SIG-M5 treated with dmso at 0.1 percent for 504 hours (cell line): ENCODE results near the gene TRAPPC6A.

Source experiments
- DNase-seq: peaks from one replicate; lab custom pipeline; 2025; ENCODE audit not compliant: unreplicated experiment; lab: John Stamatoyannopoulos, UW

TRAPPC6A gene, protein sequence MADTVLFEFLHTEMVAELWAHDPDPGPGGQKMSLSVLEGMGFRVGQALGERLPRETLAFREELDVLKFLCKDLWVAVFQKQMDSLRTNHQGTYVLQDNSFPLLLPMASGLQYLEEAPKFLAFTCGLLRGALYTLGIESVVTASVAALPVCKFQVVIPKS

DNA sequence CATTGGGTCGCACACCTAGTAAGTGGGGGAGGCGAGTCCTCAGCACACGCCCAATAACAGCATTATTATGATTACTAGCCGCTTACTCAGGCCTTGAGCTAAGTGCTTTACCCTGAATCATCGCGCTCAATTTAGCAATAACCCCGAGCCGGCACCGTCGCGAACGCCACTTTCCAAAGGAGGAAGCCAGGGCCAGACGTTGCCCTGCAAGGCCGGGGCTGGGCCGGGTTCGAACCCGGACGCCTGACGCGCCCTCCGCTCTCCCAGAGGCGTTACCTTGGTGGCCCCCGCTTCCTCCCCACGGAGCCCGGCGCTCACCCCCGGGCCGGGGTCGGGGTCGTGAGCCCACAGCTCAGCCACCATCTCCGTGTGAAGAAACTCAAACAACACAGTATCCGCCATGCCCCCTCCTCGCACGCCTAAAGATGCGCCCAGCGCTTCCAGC lies at the start of gene TRAPPC6A:
TSS of gene TRAPPC6A (minus strand) at position 421 of the 445 bp plus-strand sequence. CDS start at position 402, 19 bp downstream.
- peak; percentile 80 for DNase-seq

DNA sequence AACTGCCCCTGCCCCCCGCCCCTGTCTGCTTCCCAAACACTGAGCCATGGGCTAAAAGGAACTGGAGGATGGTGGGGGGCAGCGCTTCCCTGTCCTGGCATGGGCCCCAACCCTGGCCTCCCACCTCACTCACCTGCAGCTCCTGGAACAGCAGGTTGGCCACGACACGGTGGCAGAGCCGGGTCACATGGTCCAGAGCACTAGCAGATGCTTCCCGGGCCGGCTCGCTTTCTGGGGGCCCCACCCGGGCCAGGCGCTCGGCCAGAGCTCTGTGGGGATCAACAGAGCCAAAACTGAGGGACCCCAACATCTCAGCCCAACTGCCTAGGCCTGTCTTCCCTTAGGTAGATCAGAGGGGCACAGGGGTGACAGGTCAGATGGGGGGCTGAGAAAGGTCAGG lies 46.6 kb upstream of the TRAPPC6A start:
- DNase-seq, result no peak

DNA sequence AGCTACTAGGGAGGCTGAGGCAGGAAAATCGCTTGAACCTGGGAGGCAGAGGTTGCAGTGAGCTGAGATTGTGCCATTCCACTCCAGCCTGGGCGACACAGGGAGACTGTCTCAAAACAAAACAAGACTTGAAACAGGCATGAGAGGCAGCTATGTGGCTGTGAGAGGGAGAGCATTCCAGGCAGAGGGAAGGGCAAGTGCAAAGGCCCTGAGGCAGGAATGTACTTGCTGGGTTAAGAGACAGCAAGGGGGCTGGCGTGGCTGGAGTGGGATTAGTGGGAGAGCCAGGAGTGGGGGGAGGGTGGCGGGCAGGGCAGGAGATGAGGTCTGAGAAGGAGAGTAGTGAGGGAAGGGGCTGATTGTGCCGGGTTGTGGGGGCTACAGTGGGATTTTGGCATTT lies 45.8 kb upstream of the TRAPPC6A start:
- no peak for DNase-seq

DNA sequence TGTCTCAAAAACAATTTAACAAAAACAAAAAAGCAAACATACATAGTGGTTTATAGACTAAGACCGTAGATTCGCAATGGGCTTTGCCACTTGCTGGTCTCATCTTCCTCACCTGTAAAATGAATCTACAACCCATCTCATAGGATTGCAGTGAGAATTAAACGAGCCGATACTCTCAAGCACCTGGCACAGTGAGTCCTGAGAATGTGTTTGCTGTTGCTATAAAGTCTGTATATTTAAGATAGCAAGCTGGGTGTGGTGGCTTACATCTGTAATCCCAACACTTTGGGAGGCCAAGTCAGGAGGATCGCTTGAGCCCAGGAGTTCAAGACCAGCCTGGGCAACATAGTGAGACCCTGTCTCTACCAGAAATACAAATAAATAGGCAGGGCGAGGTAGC lies 44.7 kb upstream of the TRAPPC6A start:
- no peak for DNase-seq

DNA sequence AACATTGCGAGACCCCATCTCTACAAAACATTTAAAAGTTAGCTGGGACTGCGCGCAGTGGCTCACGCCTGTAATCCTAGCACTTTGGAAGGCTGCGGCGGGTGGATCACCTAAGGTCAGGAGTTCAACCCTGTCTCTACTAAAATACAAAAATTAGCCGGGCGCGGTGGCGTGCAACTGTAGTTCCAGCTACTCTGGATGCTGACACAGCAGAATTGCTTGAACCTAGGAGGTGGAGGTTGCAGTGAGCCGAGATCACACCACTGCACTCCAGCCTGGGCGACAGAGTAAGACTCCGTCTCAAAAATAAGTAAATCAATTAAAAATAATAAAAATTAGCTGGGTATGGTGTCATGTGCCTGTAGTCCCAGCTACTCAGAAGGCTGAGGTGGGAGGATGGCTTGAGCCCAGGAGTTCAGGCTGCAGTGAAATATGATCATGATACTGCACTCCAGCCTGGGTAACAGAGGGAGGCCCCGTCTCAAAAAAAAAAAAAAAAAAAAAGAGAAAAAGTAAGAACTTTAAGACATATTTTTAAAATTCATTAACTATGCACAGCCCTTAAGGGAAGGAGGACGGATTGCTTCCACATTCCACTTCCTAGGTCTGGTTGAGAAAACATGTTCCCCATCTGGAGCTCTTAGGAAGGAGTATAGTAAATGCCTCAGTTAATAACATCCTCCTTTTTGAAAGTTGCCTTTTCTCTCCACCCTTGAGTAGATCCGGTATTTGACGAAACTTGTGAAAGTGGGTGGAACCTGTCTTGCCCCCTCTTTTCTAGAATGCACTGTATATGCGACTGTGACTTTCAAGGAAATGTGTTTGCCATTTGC lies 41.1 kb upstream of the TRAPPC6A start:
- peak; percentile 9 for DNase-seq

DNA sequence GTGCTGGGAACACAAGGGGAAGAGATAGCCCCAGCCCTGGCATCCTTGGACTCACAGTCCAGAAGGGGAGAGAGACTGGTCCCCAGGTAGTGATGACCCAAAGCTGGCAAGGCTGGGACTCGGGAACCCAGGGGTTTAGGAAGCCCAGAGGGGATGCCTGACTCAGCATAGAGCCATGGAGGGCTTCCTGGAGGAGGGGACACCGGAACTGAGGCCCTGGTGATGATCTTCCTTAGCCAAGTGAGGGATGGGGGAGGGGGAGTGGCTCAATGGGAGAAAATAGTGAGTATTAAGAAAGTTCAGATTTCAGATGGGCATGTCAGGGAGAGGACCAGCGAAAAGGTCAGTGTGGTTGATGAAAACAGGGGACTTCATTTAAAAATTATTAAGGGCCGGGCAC lies 40.4 kb upstream of the TRAPPC6A start:
- DNase-seq, result no peak

DNA sequence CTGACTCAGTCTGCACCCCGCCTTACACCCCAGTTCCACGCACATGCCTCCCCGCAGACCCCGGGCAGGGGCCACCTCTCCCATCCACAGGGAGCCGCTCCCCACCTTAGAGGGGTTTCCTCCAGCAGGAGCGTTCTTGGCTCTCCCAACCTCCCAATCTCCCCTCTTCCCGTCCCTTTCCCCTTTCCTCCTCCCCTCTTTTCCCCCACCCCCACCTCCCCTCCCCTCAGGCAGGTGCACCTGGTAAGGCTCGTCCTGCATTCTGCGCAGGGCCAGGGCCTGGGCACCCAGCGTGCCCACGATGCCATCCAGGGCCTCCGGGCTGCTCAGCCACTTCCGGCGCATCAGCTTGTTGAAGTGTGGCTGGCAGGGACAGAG lies 39.9 kb upstream of the TRAPPC6A start:
- no peak for DNase-seq

DNA sequence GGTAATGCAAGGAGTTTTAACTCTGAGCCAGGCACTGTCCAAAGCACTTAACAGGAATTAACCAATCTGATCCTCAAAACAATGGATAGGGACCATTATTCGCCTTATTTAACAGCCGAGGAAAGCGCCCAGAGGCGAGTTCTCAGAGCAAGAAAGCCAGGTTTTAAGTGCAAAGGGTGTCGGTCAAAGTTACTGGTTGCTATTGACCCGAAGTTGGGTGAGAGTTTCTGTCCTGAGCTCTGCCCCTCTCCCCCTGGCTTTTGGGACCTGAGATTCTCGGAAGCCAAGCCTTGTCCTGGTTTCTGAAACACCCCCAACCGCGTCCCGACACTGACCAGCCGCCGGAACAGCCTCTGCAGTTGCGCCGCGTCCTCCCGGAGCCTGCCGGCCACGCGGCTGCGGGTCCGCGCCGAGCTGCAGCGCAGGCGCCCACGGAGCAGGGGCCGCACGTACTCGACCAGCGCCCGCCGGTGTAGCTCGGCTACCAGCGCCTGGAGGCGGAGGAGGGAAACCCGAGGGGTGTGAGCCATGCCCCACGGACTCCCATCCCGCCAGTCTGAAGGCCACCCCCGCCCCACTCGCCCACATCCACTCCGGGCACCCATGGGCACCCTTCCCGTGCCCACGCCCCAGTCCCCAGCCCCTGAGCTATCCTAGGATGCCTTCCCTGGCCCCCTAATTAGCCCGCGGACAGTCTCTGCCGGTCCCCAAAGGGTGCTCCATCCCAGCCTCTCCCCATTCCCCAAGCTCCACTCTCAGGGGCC lies 39.3 kb upstream of the TRAPPC6A start:
- DNase-seq, result no peak

DNA sequence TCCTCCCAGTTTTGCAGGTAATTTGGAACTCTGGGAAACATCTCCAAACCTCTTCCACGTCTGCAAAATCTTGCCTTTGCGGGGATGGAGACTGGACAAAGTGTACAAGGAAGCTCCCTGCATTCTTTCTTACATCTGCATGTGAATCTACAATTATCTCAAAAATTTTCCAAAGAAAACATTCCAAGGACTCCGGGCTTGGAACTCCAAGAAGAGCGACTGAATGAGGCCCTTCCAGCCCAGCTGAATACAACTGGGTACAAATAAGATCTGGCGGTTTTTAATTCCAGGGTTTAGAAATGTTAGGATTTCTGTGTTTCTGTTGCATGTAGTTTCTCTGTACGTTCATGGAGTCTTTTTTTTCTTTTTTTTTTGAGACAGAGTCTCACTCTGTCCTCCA lies 38.6 kb upstream of the TRAPPC6A start:
- no peak for DNase-seq

DNA sequence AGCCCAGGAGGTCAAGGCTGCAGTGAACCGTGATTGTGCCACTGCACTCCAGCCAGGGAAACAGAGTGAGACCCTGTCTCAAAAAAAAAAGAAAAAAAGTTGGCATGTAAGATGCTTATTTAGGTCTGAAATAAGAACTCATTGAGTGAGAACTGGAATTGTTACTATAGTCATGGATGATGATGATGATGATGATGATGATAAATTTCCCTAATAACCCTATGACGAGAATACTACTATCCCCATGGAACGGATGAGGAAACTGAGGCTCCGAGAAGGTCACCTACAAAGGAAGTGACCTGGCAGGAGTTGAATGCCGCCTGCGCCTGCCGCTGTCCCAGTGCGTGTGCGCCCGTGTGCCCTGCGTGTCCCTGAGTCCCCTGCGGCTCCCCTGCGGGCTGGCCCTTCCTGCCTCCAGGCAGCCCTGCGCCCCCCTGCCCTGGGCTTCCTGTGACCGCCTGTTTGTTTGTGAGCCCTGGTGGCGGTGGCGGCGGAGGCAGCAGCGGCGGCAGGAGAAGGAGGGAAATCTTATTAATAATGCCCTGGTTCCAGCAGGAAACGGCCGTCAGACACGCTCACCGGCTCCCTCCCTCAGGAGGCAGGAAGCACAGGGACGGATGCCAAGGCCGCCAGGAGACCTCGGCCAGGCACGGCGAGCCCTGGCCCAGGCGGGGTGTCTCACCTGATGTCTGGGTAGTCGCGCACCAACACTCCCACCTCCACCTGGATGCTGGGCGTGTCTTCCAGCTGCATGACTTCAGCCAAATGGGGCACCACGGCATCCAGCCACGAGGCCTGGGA lies 37.6 kb upstream of the TRAPPC6A start:
- DNase-seq, result no peak

DNA sequence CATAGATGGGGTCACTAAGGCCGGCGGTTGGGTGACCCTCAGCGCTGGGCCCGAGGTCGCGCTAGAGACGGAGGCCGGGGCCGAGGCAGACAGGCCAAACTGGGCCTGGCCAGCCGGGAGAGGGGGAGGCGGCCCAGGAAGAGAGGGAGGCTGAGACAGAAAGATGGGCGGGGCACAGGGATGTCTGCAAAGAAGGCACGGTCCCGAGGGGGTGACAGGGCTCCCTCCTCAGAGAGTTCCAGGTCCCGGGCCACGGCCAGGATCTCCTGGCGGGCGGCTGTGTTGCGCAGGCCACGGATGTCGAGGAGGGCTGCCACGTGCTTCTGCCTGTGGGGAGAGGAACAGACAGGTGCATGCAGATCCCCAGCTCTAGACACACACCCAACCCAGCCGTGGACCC lies 35.0 kb upstream of the TRAPPC6A start:
- DNase-seq, result no peak

DNA sequence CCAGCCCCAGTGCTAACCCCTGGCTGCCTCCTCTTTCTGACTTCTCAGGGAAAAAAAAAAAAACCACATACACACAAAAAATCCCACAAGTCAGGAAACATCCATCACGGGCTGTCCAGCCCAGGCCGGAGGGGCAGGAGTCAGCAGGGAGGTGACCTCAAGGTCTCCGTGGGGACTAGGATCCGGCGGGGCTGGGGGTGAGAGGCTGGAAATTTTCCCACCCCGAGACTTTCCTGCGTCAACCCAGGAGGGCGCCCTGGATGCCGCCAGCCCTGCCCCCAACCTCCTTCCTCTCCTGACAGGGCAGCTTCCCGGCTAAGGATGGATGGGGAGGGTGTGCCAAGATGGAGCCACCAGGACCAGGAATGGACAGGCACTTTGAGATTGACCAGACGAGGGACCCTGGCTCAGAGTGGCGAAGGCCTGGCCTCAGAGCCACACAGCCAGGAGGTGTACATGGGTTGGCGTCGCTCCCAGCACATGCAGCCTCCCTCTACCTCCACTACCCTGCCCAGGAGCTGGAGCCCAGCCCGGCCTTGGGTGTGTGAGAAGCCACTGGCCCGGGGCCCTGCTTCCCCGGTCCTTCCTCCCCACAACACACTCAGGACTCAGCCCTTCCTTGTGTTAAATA lies 33.8 kb upstream of the TRAPPC6A start:
- no peak for DNase-seq

DNA sequence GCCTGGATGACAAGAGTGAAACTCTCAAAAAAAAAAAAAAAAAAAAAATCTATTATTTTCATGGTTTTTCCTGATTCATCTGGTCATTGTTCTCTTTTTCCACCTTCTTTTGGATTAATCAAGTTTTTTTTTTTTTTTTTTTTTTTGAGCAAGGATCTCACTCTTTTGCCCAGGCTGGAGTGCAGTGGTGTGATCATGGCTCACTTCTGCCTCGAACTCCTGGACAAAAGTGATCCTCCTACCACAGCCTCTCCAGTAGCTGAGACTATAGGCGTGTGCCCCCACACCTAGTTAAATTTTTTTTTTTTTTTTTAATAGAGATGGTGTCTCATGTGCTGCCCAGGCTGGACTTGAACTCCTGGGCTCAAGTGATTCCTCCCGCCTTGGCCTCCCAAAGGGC lies 28.3 kb upstream of the TRAPPC6A start:
- DNase-seq, result no peak

DNA sequence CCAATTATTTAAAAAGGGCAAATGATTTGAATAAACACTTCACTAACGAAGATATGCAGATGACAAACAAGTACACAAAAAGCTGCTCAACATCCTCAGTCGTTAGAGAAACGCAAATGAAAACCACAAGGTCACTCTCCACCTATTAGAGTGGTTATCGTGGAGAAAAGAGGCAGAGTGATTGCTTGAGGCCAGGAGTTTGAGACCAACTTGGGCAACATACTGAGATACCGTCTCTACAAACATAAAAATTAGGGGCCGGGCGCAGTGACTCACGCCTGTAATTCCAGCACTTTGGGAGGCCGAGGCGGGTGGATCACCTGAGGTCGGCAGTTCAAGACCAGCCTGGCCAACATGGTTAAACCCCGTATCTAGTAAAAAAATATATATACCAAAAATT lies 27.8 kb upstream of the TRAPPC6A start:
- no peak for DNase-seq

DNA sequence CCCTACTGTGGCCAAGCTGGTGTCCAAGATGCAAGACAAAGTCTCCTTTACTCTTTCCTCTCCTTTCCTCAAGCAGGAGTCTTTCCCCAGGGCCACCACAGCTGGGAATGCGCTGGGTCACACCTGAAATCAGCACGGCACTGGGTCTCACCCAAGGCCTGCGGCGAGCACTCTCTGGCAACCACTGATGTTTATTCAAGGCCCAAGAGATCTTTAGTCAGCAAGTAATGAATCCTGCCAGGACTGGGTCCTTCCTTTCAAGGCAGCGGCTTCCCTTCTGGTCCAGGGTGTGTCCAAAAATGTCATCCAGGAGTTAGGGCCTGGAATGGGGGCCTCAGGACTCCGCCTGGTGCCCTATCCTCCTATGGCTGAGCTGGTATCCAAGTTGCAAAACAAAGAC lies 24.6 kb upstream of the TRAPPC6A start:
- DNase-seq, result no peak

DNA sequence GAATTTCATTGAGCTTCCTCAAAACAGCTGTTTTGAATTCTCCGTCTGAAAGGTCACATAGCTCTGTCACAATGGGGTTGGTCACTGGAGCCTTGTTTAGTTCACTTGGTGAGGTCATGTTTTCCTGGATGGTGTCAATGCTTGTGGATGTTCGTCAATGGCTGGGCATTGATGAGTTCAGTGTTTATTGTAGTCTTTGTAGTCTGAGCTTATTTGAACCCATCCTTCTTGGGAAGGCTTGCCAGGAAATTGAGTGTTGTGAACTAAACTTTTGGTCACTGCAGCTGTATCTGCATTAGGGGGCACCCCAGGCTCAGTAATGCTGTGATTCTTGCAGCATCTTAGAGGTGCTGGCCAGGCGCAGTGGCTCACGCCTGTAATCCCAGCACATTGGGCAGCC lies 22.5 kb upstream of the TRAPPC6A start:
- DNase-seq, result no peak

DNA sequence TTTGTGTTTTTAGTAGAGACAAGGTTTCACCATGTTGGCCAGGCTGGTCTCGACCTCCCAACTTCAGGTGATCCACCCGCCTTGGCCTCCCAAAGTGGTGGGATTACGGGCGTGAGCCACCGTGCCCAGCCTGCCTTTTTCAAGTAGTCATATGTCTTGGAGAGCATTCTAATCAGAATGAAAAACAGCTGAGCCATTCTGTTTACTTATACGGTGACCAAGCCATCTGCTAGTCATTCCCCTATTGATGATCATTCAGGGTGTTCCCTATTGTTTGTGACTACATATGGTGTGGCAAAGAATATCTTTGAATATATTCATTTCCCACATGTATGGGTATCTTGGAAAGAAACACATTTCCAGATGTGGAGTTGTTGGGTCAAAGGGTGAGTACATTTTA lies 17.7 kb upstream of the TRAPPC6A start:
- no peak for DNase-seq

DNA sequence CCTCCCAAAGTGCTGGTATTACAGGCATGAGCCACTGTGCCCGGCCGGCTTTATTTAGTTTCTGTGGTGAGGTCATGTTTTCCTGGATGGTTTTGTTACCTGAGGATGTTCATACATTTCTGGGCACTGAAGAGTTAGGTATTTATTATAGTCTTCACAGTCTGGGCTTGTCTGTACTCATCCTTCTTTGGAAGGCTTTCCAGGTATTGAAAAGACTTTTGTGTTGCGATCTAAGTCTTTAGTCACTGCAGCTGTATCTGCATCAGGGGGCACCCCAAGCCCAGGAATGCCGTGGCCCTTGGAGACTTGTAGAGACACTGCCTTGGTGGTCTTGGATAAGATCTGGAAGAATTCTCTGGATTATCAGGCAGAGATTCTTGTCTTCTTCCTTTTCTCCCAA lies 13.3 kb upstream of the TRAPPC6A start:
- no peak for DNase-seq

DNA sequence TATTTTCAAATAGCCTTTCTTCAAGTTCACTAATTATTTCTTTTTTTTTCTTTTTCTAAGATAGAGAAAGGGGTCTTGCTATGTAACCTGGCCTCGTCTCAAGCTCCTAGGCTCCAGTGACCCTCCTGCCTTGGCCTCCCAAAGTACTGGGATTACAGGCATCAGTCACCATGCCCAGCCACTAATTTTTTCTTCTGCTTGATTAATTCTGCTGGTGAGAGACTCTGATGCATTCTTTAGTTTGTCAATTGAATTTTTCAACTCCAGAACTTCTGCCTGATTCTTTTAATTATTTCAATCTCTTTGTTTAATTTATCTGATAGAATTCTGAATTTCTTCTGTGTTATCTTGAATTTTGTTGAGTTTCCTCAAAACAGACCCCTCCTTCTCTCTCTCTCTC lies 11.9 kb upstream of the TRAPPC6A start:
- no peak for DNase-seq

DNA sequence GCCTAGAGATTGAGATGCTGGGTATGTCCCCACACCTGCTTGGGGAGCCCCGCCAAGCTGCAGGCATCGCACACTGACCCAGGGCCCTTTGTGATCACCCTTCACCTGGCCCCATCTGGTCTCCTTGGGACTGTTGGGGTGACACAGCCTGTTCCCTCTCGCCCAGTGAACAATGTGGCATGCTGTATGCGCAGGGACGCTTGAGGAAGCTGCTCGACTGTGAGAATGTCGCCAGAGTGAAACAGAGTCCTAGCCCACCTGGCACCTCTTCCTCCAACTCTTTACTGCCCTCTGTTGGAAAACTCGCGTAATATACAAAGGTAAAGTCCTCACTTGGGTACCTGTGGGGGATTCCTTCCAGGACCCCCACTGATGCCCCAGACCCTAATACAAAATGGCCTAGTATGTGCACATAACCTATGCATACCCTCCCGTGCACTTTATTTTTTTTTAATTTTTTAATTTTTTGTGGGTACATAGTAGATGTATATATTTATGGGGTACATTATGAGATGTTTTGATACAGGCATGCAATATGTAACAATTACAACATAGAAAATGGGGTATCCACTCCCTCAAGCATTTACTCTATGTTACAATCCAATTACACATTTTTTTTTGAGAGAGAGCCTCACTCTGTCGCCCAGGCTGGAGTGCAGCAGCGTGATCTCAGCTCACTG lies 9.5 kb upstream of the TRAPPC6A start:
- no peak for DNase-seq
